Lower leg skin (tissue), 4 donors: Measurements from ENCODE around the gene SAFB. TPM values are rescaled to one million over a fixed set of nuclear protein-coding genes. Genes with fewer than 3 reads are reported as not detected.

Source experiments
- DNase-seq, 2 donors: peaks; one replicate each; pipeline ENCODE4 v3.0.0-alpha.2; 2019; ENCODE audit warnings: low spot score in 2 of 2
- H3K4me3 ChIP-seq: fragments of 200-600 bp; sonication (generic); 2 replicates; pipeline ENCODE4 v1.5.1; 2017; ENCODE audit warnings: mild to moderate bottlenecking, low read depth; ENCODE audit not compliant: poor library complexity, severe bottlenecking
- POLR2A ChIP-seq, 2 donors: fragments of 450-650 bp; IDR thresholded peaks; one replicate each; pipeline ENCODE4 v1.6.1; 2016 to 2017; ENCODE audit warnings: antibody characterized with exemption in 2 of 2, mild to moderate bottlenecking in 1 of 2, moderate library complexity in 1 of 2
- WGBS, 2 donors: methylation state at CpG; one replicate each; pipeline ENCODE4 v1.1.5; 2018; 5-methylcytosine and 5-hydroxymethylcytosine counted together
- intact Hi-C: fragments of 100-400 bp; cut with DNase I; formaldehyde crosslinking; loops from one replicate; pipeline ENCODE4 v1.15.0; 2023; ENCODE audit warnings: low total_unique reads
- total RNA-seq, 4 donors: library from RNA; depleted of rRNA; stranded (reverse); fragments of >200 nt; gene quantifications; one replicate each; pipeline ENCODE4 v1.1.0, GENCODE V29; 2016
- TF ChIP-seq, protein P1 (sequence below), 3 donors: fragments of 450-650 bp; IDR thresholded peaks; one replicate each; pipeline ENCODE4 v1.5.1; 2016; ENCODE audit warnings: antibody characterized with exemption in 3 of 3, mild to moderate bottlenecking in 3 of 3, moderate library complexity in 2 of 3

Gene SAFB
- total RNA-seq, 4 donors from 2014 or later: 41.6 to 136 (median 80.4) TPM

GRCh38 chr19:5693195-5694166 lies 70.6 kb downstream of the SAFB start:
- 86 to 87% methylated on average over 34 to 35 of the region's 39 CpGs for WGBS, 2 donors
- intact Hi-C loops: no loop called here
- peak in 1 of 2 donors; percentile 86 for DNase-seq
- no peak overlapping the region for H3K4me3 ChIP-seq
- no peak for TF ChIP-seq POLR2A (IDR thresholded peaks at IDR 0.05)
- TF ChIP-seq, protein P1, sequence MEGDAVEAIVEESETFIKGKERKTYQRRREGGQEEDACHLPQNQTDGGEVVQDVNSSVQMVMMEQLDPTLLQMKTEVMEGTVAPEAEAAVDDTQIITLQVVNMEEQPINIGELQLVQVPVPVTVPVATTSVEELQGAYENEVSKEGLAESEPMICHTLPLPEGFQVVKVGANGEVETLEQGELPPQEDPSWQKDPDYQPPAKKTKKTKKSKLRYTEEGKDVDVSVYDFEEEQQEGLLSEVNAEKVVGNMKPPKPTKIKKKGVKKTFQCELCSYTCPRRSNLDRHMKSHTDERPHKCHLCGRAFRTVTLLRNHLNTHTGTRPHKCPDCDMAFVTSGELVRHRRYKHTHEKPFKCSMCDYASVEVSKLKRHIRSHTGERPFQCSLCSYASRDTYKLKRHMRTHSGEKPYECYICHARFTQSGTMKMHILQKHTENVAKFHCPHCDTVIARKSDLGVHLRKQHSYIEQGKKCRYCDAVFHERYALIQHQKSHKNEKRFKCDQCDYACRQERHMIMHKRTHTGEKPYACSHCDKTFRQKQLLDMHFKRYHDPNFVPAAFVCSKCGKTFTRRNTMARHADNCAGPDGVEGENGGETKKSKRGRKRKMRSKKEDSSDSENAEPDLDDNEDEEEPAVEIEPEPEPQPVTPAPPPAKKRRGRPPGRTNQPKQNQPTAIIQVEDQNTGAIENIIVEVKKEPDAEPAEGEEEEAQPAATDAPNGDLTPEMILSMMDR (IDR thresholded peaks at IDR 0.05): no peak

DNA sequence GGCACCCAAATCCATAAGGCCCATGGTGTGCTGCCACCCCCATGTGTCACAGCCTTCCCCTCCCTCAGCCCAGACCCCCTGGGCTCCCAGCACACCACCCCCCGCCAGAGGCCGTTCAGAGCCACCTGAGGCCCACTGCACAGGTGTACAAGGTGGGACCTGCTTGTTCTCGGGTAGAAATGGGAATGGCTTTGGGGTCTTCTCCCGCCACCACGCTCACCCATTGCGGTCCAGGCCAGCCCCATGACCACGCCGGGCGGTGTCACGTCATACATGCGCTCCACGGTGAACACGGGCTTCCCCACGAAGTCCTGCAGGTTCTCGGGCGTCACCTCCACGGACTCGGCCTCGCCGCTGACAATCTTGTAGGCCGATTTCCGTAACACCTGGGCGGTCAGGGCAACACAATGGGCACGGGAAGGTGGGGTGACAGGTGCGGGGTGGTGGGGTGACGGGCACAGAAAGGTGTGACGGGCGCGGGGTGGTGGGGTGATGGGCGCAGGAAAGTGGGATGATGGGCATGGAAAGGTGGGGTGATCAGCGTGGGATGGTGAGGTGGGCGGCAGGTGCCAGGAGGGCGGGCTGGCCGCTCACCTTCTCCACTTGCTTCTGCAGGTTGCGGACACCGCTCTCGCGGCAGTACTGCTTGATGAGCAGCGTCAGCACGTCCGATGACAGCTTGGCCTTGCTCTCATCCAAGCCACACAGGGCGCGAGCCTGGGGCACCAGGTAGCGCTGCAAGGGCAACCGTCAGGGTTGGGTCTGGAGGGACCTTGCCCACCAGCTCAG lies 71.5 kb downstream of the SAFB start:
- peak in 1 of 2 donors; percentile 85 for DNase-seq
- intact Hi-C loops: no loop called here
- 89 to 93% methylated on average over 45 of the region's 45 CpGs for WGBS, 2 donors
- no peak overlapping the region for H3K4me3 ChIP-seq
- TF ChIP-seq, protein P1 (IDR thresholded peaks at IDR 0.05): no peak
- TF ChIP-seq POLR2A (IDR thresholded peaks at IDR 0.05): no peak

DNA sequence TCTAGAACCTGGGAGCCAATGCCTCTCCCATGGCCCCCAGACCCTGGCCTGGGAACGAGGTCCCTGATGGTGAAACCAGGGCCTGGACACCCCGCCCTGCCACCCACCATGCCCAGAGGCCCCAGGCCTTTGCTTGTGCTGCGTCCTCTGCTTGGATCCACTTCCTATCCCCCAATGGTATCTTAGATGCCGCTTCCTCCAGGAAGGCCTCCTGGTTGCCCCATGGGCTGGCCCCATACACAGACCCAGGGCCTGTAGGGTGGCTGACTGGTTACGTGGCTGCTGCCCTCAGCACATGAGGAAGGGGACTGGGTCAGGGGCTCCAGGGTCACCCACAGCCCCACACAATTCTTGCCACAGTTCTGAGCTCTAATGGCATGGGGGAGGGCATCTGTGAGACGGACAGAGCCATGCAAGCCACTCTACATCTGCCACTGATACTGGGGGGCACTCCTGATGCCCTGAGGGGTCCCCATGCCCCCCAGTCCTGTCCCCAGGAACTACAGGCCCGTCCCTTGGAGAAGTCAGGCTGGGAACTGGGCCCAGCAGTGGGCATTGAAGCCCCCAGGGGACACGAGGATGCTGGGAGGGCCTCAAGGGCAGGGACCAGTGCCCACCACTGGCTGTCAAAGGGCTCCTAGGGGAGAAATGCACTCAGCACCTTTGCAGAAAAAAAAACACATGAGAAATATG lies 72.2 kb downstream of the SAFB start:
- H3K4me3 ChIP-seq: no peak overlapping the region
- 87 to 88% methylated on average over 6 to 8 of the region's 8 CpGs for WGBS, 2 donors
- intact Hi-C loops: no loop called here
- TF ChIP-seq POLR2A (IDR thresholded peaks at IDR 0.05): no peak
- TF ChIP-seq, protein P1 (IDR thresholded peaks at IDR 0.05): no peak
- DNase-seq: no peak

DNA sequence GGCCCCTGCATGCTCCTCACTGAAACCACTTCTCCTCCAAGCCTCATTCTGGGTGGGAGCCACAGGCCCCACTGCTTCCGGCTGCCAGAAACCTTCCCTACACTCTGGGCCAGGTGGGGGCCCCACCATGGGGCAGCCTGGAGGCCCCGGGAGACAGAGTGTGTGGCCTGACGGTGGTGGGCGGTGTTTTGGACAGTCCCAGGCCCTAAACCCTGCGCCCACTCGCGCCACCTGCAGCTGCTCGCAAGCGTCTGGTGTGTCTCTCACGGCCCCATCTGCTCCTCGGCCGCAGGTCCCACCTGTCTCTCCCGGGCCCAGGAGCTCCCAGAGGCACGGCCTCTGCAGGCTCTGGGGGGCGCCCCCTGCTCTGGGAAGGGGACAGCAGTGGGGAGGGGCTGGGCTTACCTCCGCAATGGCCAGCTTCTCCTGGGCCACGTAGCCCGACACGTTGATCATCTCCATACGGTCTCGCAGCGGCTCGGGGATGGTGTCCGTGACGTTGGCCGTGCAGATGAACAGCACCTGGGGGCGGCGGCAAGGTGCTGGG lies 72.8 kb downstream of the SAFB start:
- WGBS, 2 donors: 90% methylated on average over 16 to 27 of the region's 28 CpGs
- no peak overlapping the region for H3K4me3 ChIP-seq
- TF ChIP-seq, protein P1 (IDR thresholded peaks at IDR 0.05): no peak
- intact Hi-C loops: no loop called here
- peak in 1 of 2 donors; percentile 84 for DNase-seq
